Activated T-cell treated with anti-CD3 and anti-CD28 coated beads, Interleukin-2, amount 50 U/mL, for 4 hours (primary cell): ENCODE data around the gene RAD50. TPM values are rescaled to one million over a fixed set of nuclear protein-coding genes. Genes with fewer than 3 reads are reported as not detected.

Source experiments
- ATAC-seq, 2 donors: fragments of 200-7000 bp; cut with Tn5 transposase; one replicate each; pipeline ENCODE4 v1.10.0; 2021
- DNase-seq: peaks from one replicate; pipeline ENCODE4 v3.0.0-alpha.2; 2020
- H3K27me3 Mint-ChIP-seq: one replicate; pipeline ENCODE4 v1.8.0; 2021; ENCODE audit warnings: low read depth, mixed read lengths
- H3K36me3 Mint-ChIP-seq: one replicate; pipeline ENCODE4 v1.8.0; 2022; ENCODE audit warnings: mixed read lengths; ENCODE audit not compliant: insufficient read depth
- H3K4me1 Mint-ChIP-seq: one replicate; pipeline ENCODE4 v1.8.0; 2021; ENCODE audit warnings: low read depth, mixed read lengths
- H3K4me3 Mint-ChIP-seq: one replicate; pipeline ENCODE4 v1.8.0; 2021; ENCODE audit warnings: mild to moderate bottlenecking, moderate library complexity, mixed read lengths
- H3K9me3 Mint-ChIP-seq: one replicate; pipeline ENCODE4 v1.8.0; 2021; ENCODE audit warnings: mixed read lengths
- total RNA-seq, 3 donors: library from RNA; stranded (reverse); gene quantifications; one replicate each; pipeline ENCODE4 v1.2.1, GENCODE V29; 2021

The RAD50 gene
- total RNA-seq, 3 donors from 2014 or later, result 42.7 to 46.8 (median 43.6) TPM

- Mint-ChIP-seq H3K27me3 (peaks cover 35% of the 10 kb centered on the region), H3K4me1 (peaks cover 15% of the 10 kb centered on the region), H3K9me3 (peaks cover 3% of the 10 kb centered on the region), H3K36me3 (no peaks in the 10 kb centered on the region), H3K4me3 (peak overlapping the region; percentile 59)
- peak in 1 of 2 donors; percentile 21 for ATAC-seq
- DNase-seq, result no peak
Measured at GRCh38 chr5:132656774-132657355, 100.1 kb downstream of the RAD50 start.

DNA sequence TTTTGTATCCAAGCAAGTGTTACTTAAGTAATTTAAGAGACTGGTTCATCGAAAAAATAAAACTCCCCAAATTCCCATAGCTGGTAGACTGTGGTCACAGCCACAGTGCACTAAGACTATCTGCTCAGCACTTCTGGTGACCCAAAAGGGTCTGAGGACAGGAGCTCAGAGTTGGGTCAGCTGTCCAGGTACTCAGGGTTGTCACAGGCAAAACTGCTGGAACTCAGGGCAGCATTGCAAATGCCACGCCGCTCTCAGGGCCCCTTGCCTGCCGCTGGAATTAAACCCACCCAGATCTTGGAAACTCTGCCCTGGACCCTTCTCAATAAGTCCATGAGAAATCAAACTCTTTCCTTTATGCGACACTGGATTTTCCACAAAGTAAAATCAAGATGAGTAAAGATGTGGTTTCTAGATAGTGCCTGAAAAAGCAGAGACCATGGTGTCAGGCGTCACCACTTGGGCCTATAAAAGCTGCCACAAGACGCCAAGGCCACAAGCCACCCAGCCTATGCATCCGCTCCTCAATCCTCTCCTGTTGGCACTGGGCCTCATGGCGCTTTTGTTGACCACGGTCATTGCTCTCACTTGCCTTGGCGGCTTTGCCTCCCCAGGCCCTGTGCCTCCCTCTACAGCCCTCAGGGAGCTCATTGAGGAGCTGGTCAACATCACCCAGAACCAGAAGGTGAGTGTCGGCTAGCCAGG, 101.1 kb downstream of the RAD50 start, which contains the start of gene IL13:
Gene IL13 (plus strand): TSS at position 498 of the 705 bp plus-strand sequence. CDS start 14 bp downstream, at position 512.
- no peaks in the 10 kb centered on the region for H3K9me3 Mint-ChIP-seq
- H3K27me3 Mint-ChIP-seq, result peaks cover 35% of the 10 kb centered on the region
- no peak for DNase-seq
- ATAC-seq, result peak; percentile 18 to 31
- H3K36me3 Mint-ChIP-seq, result no peaks in the 10 kb centered on the region
- peaks cover 17% of the 10 kb centered on the region for H3K4me1 Mint-ChIP-seq
- peak within 1 kb of the TSS; percentile 59 for H3K4me3 Mint-ChIP-seq

DNA sequence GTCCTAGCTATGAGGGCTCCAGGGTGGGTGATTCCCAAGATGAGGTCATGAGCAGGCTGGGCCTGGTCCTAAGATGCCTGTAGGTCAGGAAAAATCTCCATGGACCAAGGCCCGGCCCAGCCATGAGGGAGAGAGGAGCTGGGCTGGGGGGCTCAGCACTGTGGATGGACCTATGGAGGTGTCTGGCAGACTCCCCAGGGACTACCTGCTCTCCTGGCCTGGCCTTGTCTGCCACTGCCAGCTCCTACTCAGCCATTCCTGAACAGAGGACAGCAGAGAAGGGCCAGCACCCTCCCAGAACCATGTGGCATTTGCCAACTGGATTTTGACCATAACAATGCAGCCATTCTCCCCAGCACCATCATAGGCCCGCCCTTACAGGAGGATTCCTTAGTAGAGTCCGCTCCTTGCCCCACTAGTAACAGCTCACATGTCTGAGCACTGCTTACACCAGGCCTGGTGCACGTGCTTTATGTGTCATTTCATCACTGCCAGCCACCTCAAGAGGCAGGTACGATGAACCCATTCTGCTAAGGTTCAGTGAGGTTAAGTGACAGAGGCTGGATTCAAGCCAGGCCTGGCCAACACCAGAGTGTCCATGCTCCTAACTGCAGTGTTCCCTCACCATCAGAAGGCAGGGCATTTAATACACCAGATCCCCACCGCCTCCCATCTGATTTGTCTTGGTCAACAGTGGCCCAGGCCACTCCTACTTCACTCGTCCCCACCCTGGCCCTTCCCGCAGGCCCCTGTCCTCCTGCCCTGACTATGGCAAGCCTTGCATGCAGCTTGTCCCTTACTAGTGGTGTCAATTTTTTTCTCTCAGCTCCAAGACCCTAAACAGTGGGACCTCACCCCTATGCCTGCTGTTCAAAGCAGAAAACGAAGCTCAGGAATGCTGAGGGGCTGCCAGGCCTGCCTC, 101.9 kb downstream of the RAD50 start:
- DNase-seq (no peak), ATAC-seq (no peak)
- Mint-ChIP-seq H3K27me3 (peaks cover 30% of the 10 kb centered on the region), H3K9me3 (no peaks in the 10 kb centered on the region), H3K36me3 (no peaks in the 10 kb centered on the region), H3K4me1 (peaks cover 24% of the 10 kb centered on the region), H3K4me3 (no peak overlapping the region)

GRCh38 chr5:132659598-132660493, 103.1 kb downstream of the RAD50 start:
- H3K9me3 Mint-ChIP-seq, result no peaks in the 10 kb centered on the region
- H3K36me3 Mint-ChIP-seq, result no peaks in the 10 kb centered on the region
- ATAC-seq, result no peak
- H3K27me3 Mint-ChIP-seq, result peaks cover 22% of the 10 kb centered on the region
- DNase-seq, result no peak
- peaks cover 33% of the 10 kb centered on the region for H3K4me1 Mint-ChIP-seq
- H3K4me3 Mint-ChIP-seq, result peak overlapping the region; percentile 10

DNA sequence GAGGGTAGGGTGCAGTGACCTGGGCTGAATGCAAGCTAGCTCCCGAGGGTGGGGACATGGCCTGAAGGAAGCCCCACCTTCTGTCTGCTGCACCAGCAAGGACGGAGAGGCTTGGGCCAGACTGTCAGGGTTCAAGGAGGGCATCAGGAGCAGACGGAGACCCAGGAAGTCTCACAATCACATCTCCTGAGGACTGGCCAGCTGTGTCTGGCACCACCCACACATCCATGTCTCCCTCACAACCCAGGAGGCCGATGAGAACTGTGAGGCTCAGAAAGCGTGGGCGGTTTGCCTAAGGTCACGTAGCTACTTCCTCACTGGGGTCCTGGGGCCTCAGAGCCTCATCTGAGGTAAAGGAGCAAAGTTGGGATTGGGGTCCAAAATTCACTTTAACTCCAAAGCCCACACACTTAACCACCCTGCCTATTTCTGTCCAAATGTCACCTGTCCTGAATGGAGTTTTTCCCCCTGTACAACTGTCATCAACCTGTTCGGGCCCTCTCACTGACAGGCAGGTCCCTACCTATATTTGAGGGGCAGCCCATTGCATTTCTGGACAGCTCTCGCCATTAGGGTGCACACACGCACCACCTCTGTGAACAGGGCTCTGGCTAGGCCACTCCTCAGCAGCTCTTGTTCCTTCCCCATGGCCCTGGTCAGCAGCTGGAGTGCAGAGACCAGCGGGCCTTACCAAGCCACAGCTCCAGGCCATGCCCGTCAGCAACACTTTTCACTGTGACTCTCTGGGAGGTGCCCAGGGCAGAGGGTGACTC, 104.6 kb downstream of the RAD50 start:
- H3K36me3 Mint-ChIP-seq, result no peaks in the 10 kb centered on the region
- peak overlapping the region; percentile 13 for H3K4me3 Mint-ChIP-seq
- ATAC-seq, result no peak
- H3K4me1 Mint-ChIP-seq, result peaks cover 33% of the 10 kb centered on the region
- no peak for DNase-seq
- no peaks in the 10 kb centered on the region for H3K9me3 Mint-ChIP-seq
- H3K27me3 Mint-ChIP-seq, result peaks cover 13% of the 10 kb centered on the region

DNA sequence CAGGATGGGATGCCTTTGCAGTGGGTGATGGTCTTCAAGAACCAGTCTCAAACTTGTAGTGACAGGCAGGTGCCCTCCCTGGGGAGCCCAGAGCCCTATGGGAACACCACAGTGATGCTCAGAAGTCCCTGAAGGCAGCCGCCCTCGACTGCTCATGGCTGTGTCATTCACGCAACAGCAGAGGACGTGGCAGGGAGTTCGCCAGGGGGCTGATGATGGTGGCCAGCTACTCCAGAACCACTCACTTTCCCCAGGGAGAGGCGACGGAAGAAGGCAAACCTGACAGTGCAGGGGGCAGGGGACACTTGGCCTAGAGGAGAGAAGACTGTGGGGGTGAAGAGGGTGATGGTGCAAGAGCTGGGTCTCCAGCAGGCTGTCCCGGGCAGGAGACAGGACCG, 105.2 kb downstream of the RAD50 start:
- peaks cover 27% of the 10 kb centered on the region for H3K4me1 Mint-ChIP-seq
- no peak overlapping the region for H3K4me3 Mint-ChIP-seq
- no peaks in the 10 kb centered on the region for H3K9me3 Mint-ChIP-seq
- no peaks in the 10 kb centered on the region for H3K36me3 Mint-ChIP-seq
- H3K27me3 Mint-ChIP-seq, result peaks cover 7% of the 10 kb centered on the region
- no peak for ATAC-seq
- DNase-seq, result no peak

DNA sequence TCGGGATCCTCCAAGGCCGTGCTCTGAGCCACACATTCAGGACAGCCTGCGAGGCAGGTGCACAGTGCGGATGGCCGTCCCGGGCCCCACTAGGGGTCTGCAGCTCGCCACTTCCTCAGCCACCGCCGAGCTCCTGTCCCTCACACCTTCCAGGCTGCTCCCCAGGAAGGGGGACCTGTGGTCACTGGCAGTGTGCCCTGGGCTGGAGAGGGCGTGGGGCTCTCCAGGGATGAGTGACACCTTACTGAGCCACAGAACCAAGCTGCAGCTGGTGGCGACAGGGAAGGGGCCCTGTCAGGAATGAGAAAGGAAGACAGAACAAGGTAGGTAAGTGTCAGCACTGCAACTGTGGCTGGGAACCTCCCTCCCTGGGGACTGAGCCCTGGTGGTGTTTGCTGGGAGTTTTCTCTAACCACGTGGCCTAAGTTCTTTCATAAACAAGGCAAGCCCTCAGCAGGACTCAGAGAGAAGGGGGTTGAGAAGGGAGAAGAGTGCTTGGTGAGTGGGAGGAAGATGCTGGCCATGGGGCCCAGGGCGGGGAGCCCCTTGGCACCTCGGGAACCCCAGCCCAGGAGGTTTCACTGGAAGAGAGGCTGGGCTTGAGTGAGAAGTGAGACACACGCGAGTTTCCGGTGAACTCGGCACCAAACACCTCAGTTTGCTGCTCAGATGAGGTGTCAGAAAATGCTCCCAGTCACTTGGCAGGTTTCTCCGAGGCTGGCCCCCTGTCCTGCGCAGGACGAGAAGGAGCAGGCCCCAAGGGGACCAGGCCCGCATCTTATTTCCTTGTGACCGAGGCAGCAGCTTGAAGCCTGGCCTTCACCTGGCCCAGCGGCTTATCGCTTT, 106.4 kb downstream of the RAD50 start:
- H3K4me3 Mint-ChIP-seq, result no peak overlapping the region
- no peaks in the 10 kb centered on the region for H3K36me3 Mint-ChIP-seq
- H3K27me3 Mint-ChIP-seq, result peaks cover 2% of the 10 kb centered on the region
- H3K4me1 Mint-ChIP-seq, result peaks cover 22% of the 10 kb centered on the region
- no peaks in the 10 kb centered on the region for H3K9me3 Mint-ChIP-seq
- DNase-seq (no peak), ATAC-seq (peak; percentile 70 to 72)

DNA sequence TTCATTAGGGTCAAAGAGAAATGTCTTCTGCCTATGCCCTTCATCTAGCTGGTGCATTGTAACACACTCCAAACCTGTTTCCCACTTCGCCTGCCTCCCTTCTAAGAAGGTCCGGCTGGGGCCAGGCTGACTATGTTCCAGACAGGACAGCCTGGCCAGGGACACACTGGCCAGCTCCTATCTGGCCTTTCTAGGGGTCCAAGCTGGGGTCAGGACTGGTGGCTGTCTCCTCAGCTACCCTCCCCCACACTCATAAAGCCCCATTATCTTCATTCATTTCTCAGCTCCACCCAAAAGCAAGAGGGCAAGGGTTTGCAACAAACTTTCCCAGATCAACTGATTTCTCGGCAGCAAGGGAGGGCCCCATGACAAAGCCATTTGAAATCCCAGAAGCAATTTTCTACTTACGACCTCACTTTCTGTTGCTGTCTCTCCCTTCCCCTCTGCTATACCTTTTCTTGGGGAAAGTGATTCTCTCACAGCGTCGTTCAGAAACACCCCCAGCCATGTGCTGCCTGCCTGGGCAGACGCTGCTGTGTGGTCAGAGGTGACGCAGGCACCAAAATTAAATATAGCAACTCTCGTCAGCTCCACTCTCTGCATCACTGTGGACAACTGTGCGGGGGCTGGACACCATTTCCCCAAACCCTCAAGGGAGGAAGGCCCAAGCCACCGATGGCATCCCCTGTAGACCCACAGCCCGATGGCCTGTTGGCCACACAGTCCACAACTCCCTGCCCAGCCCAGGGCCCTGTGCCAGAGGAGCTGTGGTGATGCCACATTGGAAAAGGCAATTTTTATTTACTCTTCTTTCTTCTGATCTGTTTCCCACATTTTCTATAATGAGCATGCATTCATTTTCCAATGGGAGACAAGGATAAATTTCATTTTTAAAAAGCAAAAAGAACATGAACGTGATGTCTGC, 107.3 kb downstream of the RAD50 start:
- no peaks in the 10 kb centered on the region for H3K9me3 Mint-ChIP-seq
- peaks cover 2% of the 10 kb centered on the region for H3K27me3 Mint-ChIP-seq
- H3K36me3 Mint-ChIP-seq, result no peaks in the 10 kb centered on the region
- peaks cover 22% of the 10 kb centered on the region for H3K4me1 Mint-ChIP-seq
- no peak for DNase-seq
- ATAC-seq, result peak; percentile 8 to 18
- H3K4me3 Mint-ChIP-seq, result peak overlapping the region; percentile 29

- Mint-ChIP-seq H3K4me3 (no peak overlapping the region), H3K27me3 (peaks cover 2% of the 10 kb centered on the region), H3K9me3 (no peaks in the 10 kb centered on the region), H3K4me1 (peaks cover 22% of the 10 kb centered on the region), H3K36me3 (no peaks in the 10 kb centered on the region)
- DNase-seq, result no peak
- ATAC-seq, result no peak
Measured at GRCh38 chr5:132664696-132665209, 108.0 kb downstream of the RAD50 start.

GRCh38 chr5:132665574-132666080, 108.8 kb downstream of the RAD50 start:
- Mint-ChIP-seq H3K9me3 (no peaks in the 10 kb centered on the region), H3K4me3 (no peak overlapping the region), H3K4me1 (peaks cover 22% of the 10 kb centered on the region), H3K27me3 (peaks cover 2% of the 10 kb centered on the region), H3K36me3 (no peaks in the 10 kb centered on the region)
- DNase-seq (no peak), ATAC-seq (no peak)

- Mint-ChIP-seq H3K27me3 (no peaks in the 10 kb centered on the region), H3K4me3 (no peak overlapping the region), H3K36me3 (no peaks in the 10 kb centered on the region), H3K4me1 (peaks cover 19% of the 10 kb centered on the region), H3K9me3 (no peaks in the 10 kb centered on the region)
- ATAC-seq, result no peak
- no peak for DNase-seq
Measured at GRCh38 chr5:132666310-132667123, 109.7 kb downstream of the RAD50 start.
